Neural progenitor cell (in vitro differentiated cells): Measurements from ENCODE around the gene GTF2IRD1.

Experiments
- EZH2 ChIP-seq: fragments of 200-600 bp; sonication (generic); IDR thresholded peaks from 2 replicates; pipeline ENCODE4 v1.6.1; 2017; ENCODE audit warnings: antibody characterized with exemption, mild to moderate bottlenecking, moderate library complexity
- TF ChIP-seq, protein P1 (sequence below): fragments of 200-600 bp; sonication (generic); IDR thresholded peaks from 2 replicates; pipeline ENCODE4 v1.5.1; 2017; ENCODE audit warnings: antibody characterized with exemption, mild to moderate bottlenecking

DNA sequence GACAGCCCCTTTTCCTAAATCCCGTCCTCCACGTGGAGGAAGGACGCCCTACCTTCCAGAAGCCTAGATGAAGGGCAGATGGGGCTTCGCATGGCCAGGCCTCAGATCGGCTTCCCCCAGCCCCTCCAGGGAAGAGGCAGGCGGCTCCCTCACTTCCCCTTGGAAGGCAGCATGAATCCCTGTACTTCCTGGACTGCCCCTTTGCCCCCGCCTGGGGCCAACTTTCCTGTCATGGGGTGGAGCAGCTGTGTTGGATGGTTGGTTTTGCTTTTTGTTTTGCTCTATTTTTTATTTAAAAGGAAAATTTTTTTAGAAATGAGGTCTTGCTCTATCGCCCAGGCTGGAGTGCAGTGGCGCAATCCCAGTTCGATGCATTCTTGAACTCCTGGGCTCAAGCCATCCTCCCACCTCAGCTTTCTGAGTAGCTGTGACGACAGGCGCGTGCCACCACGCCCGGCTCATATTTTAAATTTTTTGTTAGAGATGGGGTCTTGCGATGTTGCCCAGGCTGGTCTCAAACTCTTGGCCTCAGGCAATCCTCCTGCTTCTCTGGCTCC is 27.2 kb downstream of the GTF2IRD1 start:
- TF ChIP-seq, protein P1, sequence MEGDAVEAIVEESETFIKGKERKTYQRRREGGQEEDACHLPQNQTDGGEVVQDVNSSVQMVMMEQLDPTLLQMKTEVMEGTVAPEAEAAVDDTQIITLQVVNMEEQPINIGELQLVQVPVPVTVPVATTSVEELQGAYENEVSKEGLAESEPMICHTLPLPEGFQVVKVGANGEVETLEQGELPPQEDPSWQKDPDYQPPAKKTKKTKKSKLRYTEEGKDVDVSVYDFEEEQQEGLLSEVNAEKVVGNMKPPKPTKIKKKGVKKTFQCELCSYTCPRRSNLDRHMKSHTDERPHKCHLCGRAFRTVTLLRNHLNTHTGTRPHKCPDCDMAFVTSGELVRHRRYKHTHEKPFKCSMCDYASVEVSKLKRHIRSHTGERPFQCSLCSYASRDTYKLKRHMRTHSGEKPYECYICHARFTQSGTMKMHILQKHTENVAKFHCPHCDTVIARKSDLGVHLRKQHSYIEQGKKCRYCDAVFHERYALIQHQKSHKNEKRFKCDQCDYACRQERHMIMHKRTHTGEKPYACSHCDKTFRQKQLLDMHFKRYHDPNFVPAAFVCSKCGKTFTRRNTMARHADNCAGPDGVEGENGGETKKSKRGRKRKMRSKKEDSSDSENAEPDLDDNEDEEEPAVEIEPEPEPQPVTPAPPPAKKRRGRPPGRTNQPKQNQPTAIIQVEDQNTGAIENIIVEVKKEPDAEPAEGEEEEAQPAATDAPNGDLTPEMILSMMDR, result no peak
- TF ChIP-seq EZH2, result no peak
